GM19035 (cell line): ENCODE data around the gene CDK19.
"Not testable (repeated sequence)": the region's sequence is repeated elsewhere in the genome, so short reads cannot be mapped to it uniquely, and the experiment has no call there.

Experiments used
- ATAC-seq: cut with Tn5 transposase; IDR thresholded peaks from one replicate; pipeline ENCODE4 v1.9.1; 2021; ENCODE audit not compliant: unreplicated experiment

Gene CDK19

DNA sequence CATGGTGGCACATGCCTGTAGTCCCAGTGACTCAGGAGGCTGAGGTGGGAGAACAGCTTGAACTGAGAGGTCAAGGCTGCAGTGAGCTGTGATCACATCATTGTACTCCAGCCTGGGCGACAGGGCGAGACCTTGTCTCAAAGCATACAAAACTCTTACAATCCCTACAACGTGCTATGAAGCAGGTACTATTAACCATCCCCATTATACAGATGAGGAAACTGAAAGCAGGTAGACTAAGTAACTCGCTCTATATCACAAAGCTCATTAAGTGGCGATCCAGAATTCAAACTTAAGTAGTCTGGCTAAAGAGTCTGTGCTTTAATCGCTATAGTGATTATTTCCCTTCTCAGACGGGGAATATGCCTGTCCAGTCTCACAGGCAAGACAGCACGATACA is 54.7 kb downstream of the CDK19 start:
- ATAC-seq, result no peak

- not testable (repeated sequence) for ATAC-seq
Observed at GRCh38 chr6:110760098-110760497, 55.2 kb downstream of the CDK19 start.

GRCh38 chr6:110757926-110758325 is 57.3 kb downstream of the CDK19 start:
- no peak for ATAC-seq

- no peak for ATAC-seq
Observed at GRCh38 chr6:110756817-110757216, 58.5 kb downstream of the CDK19 start.

DNA sequence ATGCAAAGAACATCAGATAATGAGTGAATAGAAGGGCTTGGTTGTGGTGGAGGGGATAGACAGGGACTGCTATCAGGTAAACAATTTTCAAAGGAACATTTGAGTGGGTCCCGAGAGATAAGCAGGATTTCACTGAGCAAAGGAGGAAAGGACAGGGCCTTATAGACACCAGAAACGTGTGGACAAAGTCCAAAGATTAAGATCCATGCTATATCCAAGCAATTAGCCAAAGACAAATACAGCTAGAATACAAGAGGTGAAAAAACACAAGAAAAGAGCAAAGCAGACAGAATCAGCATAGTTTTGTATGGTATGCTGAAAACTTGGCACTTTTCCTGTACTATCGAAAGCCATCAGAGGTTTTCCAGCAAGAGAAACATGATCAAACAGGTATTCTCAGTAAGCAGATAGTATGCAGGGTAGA is 59.8 kb downstream of the CDK19 start:
- no peak for ATAC-seq

DNA sequence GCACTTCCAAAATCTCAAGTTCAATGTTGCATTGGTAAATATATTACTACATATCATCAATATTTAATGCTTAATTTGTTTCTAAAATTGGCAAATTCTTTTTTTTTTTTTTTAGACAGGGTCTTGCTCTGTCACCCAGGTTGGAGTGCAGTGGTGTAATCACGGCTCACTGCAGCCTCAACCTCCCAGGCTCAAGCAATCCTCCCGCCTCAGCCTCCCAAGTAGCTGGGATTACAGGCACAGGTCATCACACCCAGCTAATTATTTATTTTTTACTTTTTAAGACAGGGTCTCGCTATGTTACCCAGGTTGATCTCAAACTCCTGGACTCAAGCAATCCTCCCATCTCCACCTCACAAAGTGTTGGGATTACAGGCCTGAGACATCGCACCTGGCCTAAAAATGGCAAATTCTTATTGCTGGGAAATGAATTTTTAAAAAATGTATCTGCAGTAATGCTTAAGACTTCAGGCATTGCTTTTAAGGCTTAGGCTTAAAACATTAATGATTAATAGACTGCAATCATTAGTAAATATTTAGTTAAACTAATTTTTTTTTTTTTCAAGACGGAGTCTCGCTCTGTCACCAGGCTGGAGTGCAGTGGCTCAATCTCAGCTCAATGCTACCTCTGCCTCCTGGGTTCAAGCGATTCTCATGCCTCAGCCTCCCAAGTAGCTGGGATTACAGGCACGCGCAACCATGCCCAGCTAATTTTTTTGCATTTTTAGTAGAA is 61.2 kb downstream of the CDK19 start:
- not testable (repeated sequence) for ATAC-seq

GRCh38 chr6:110748453-110748852 is 66.8 kb downstream of the CDK19 start:
- no peak for ATAC-seq

- ATAC-seq, result no peak
Observed at GRCh38 chr6:110746680-110747079, 68.6 kb downstream of the CDK19 start.

DNA sequence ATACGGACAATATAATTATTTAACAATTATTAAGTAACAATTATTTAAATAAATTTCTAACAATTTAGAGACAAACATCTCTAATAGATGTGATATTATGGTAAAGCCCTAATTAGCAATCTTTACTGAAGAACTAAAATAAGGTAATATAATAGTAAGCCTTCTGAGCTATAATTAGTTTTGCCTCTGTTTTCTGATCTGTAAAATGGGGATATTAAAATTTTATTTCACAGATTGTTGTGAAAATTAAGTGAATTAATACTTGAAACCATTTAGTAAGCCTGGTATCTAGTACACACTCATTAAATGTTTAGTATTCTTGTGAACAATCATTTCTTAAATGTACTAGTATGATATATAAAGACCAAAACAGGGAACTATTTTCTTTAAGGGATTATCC is 70.3 kb downstream of the CDK19 start:
- ATAC-seq, result no peak

DNA sequence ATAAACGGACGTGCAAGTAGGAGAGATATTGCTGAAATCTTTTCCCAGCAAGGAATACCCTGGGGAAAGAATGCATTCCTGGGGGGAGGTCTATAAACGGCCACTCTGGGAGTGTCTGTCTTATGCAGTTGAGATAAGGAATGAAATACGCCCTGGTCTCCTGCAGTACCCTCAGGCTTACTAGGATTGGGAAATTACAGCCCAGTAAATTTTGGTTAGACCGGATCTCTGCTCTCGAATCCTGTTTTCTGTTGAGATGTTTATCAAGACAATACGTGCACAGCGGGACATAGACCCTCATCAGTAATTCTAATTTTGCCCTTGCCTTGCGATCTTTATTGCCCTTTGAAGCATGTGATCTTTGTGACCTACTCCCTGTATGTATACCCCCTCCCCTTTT is 72.7 kb downstream of the CDK19 start:
- ATAC-seq, result not testable (repeated sequence)

- ATAC-seq, result no peak
Observed at GRCh38 chr6:110741517-110741916, 73.8 kb downstream of the CDK19 start.

GRCh38 chr6:110738899-110739365 is 76.3 kb downstream of the CDK19 start:
- ATAC-seq, result no peak

GRCh38 chr6:110735666-110736065 is 79.6 kb downstream of the CDK19 start:
- no peak for ATAC-seq

DNA sequence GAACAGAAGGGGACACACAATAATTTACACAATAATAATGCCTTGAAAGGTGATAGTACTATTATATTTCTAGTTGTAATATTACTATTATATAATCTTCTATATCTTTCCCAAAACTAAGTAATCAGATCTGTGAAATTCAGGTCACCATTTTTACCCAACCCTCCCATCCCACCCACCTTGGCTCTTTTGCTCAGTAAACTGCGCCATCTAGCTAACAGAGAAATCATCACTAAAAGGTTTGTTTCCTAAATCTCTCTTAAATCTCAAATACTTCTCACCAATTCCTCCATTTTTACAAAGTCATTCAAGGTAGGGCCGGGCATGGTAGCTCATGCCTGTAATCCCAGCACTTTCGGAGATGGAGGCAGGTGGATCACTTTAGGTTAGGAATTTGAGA is 83.4 kb downstream of the CDK19 start:
- ATAC-seq, result no peak

DNA sequence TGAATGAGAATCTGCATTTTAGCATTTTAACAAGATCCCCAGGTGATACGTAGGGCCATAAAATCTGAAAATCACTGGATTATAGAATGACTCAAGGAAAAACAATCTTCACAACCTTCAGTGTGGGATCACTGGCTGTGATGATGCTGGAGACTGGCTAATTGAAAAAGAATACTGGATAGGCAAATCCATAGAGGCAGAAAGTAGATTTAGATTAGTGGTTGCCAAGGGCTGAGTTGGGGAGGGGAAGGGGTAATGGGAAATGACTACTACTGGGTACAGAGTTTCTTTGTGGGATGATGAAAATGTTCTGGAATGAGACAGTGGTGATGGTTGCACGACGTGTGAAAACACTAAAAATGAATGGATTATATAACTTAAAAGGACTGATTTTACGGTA is 84.1 kb downstream of the CDK19 start:
- ATAC-seq, result no peak

- ATAC-seq, result no peak
Observed at GRCh38 chr6:110728501-110728900, 86.8 kb downstream of the CDK19 start.

- no peak for ATAC-seq
Observed at GRCh38 chr6:110723017-110723416, 92.3 kb downstream of the CDK19 start.

- no peak for ATAC-seq
Observed at GRCh38 chr6:110720066-110720465, 95.2 kb downstream of the CDK19 start.

GRCh38 chr6:110719601-110720000 is 95.7 kb downstream of the CDK19 start:
- ATAC-seq, result not testable (repeated sequence)

- no peak for ATAC-seq
Observed at GRCh38 chr6:110714143-110714542, 101.1 kb downstream of the CDK19 start.

- no peak for ATAC-seq
Observed at GRCh38 chr6:110712238-110712637, 103.0 kb downstream of the CDK19 start.

GRCh38 chr6:110710115-110710514 is 105.2 kb downstream of the CDK19 start:
- ATAC-seq, result no peak
